Measurements from ENCODE around the gene ANKRD13B. TPM values are rescaled to one million over a fixed set of nuclear protein-coding genes. Genes with fewer than 3 reads are reported as not detected.

ANKRD13B gene
- total RNA-seq, 1 donor from 2014 or later = 13.8 TPM

DNA sequence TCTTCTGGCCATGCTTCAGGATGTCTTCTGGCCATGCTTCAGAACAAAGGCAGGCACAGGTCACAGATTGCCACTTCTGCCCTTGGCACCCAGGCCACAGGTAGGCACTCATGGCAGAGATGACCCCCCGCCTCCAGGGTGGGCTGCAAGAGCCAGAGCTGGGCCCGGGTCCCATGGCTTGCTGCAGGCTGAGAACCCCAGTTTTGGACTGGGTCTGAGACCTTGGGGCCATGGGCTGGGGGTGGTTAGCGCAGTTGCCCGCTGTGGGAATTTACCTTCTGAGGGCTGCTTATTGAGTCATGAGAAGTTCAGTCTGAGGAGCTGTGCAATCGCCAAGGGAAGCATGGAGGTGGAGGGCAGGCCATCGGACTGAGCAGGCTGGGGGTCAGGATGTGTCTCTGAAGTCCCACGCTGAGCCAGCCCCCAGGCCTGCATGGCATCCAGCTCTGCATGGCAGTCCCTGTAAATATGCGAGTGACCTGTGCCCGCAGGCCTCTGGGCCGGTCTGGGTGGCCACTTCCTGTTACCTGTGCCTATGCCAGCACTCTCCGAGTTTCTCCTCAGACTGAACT is 1.7 kb downstream of the ANKRD13B start:
- DNase-seq = no peak

DNA sequence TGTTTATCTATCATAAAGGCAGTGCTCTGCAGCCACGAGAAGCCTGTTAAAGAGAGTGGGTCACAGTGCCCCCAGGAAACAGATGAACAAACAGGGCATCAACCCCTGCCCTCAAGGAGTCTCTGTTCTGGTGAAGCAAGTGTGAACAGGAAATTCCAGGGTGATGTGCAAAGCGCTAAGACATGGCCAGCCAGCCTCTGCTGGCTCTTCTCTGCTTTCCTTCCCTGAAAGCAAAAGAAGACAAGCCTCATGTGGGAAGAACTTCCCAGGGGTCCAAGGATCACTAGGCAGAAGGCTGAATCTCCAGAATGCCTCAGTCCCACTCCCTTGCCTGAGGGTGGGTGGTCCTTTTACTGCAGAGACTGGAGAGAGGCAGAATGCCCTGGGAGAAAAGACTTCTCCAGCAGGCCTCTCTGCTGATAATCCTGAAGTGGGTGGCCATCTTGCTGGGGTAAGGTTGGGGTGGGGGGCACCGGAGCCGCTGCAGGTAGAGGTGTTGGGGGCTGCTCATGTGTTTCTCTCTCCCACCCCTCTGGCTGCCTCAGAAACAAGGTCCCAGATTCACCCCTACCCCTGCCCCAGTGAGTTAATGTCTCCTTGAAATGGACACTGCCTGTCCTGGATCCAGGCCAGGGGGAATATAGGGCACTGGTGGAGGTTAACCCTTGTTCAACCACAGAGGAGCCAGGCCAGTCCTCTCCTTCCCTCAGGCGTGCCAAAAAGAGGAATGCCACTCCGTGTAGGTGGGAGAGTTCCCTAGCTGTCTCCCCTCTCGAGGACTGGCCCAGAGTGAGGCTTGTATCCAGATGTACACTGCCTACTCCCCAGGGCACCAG is 2.4 kb downstream of the ANKRD13B start:
- no peak for DNase-seq

DNA sequence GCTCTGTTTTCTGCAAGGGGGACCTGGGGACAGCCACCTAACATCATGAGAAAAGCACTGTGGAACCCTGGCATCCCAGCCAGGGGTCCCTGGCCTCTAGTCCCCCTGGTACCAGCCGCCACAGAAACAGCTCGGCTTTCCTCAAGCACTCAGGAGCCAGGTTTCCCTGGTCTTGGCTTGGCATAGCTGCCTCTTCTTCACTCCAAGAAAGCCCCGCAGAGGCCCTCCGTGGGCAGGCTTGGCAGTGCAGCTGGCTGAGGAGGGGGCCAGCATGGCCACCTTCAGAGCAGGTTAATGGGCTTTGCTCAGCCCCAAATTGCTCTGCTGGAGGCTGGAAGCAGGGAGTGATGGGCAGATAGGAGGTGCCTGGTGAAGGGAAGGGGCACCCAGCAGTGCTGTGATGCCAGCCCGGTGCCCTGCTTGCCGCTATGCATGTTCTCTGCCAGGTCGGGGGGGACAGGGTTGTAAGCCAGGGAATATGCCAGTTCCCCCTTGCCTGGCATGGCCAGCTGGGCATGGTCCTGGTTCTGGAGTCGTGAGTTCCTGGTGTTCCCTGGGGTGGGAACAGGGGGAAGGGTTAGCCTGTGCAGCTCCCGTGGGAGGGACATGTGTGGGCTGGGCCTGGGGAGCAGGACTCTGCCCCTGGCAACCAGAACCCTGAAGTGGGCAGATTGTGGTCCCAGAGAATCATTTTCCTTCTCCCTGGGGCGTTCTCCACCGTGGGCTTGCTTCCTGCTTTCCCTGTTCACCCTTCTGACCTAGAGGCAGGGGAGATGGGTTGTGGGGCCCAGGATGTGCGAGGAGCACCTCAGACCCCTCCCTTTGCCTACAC is 3.2 kb downstream of the ANKRD13B start:
- DNase-seq = no peak

DNA sequence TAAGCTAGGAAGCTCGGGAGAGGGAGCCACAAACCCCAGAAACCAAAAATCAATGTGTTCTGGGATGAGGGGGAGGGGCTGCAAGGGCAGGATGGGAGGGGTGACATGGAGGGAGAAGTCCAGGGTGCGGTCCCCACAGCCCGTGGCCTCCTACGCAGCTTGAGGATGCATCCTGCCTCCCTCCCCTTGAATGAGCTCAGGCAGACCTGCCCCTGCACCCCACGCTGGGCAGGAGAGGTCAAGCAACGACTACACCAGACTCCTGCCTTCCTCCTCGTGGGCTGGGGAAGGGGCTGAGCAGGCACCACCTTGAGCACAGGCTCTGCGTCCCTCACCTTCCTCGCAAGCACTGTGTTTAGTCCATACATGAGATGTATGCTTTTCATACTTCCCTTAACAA is 3.9 kb downstream of the ANKRD13B start:
- DNase-seq = no peak

DNA sequence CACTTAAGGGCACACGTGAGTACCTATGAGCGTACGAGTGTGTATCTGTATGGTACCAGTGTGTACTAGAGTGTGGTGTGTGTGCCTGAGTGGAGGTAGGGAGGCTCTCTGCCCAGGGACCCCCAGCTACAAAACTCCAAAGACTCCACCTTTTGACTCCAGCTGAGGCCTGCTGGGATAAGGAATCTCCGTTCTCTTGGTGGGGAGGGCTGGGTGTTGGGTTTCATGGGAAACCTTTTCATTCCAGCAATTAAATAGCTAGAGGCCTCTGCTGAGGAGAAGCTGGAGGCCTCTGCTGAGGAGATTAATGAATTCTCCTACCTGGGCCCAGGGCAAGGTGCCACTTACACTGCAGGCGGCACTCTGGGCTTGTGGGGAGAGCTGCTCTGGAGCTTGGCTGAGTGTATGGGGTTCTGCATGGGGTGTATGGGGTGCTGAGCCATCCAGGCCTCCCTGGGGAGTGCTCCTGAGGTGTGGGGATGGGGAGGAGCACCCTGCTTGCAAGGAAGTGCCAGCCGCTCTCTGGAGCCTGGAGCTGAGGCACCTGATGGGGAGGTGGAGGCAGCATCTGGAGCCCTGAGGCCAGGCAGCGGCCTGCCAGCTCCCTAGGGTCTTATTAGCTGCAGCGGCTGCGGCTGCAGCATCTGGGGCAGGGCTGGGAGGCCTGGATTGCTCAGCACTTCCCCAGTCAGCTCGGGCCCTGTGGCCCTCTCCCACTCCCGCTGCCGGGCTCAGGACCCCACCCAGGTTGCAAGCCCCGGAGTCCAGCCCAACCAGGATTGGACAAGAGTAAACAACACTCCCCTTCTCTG is 4.6 kb downstream of the ANKRD13B start:
- no peak for DNase-seq

DNA sequence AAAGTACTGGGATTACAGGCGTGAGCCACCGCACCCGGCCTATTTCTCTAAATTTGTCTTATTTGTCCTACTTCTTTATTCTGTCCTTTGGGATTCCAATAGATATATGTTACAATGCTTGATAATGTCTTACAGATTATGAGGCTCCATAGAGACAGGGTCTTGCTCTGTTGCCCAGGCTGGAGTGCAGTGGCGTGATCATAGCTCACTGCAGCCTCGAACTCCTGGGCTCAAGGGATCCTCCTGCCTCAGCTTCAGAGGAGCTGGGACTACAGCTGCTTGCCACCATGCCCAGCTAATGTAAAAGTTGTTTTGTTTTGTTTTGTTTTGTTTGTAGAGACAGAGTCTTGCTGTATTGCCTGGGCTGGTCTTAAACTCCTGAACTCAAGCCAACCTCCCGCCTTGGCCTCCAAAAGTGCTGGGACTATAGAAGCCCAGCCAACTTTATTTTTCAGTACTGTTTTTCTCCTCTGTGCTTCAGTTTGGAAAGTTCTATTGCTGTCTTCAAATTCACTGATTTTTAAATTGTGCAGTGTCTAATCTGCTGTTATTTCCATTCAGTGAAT is 10.3 kb downstream of the ANKRD13B start:
- DNase-seq = no peak

DNA sequence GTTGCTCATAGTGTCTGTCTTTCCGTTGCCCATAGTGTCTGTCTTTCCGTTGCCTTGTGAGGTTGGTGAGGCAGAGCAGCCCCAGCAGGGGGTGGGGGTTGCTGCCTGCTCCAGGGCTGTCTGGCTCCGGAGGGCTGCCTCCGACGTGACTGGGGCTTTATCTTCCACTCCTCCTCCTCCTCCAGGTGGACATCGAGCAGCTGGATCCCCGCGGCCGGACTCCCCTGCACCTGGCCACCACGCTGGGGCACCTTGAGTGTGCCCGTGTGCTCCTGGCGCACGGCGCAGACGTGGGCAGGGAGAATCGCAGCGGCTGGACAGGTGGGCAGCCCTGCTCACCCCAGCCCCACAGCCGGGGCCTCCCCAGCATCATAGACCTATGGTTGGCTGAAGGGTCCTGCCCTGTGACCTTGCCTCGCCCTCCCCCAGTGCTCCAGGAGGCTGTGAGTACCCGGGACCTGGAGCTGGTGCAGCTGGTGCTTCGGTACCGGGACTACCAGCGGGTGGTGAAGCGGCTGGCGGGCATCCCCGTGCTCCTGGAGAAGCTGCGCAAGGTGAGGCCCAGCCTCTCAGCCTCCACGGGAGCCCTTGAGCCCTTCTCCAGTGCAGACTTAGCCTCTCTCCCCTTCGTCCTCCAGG is 14.7 kb downstream of the ANKRD13B start:
- DNase-seq = no peak

DNA sequence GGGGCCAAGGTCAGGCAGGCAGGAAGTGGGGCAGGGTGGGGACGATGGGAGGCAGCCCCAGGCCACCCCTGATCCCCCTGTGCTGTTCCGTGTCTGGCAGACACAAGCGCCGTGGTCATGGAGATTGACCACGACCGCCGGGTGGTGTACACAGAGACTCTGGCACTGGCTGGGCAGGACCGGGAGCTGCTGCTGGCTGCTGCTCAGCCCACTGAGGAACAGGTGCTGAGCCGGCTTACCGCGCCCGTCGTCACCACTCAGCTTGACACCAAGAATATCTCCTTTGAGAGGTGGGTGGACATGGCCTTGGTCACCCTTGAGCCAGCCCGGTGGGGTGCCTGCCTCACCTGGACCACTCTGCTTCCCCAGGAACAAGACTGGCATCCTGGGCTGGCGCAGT is 16.1 kb downstream of the ANKRD13B start:
- DNase-seq = no peak

DNA sequence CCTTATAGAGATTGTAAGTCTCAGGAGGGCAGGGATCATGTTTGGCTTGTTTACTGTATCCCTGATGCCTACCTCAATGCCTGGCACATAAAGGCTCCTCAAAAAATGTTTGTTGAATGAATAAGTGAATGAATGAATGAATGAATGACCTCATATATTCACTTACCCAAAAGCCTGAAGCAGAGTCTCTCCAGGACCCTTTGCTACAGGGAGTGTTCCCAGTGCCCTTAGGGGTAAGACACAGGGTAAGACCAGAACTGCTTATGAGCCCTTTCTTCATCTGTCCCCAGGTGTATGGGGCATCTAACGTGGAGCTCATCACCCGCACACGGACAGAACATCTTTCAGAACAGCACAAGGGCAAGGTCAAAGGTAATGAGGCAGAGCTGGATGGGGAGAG is 17.5 kb downstream of the ANKRD13B start:
- DNase-seq = no peak

DNA sequence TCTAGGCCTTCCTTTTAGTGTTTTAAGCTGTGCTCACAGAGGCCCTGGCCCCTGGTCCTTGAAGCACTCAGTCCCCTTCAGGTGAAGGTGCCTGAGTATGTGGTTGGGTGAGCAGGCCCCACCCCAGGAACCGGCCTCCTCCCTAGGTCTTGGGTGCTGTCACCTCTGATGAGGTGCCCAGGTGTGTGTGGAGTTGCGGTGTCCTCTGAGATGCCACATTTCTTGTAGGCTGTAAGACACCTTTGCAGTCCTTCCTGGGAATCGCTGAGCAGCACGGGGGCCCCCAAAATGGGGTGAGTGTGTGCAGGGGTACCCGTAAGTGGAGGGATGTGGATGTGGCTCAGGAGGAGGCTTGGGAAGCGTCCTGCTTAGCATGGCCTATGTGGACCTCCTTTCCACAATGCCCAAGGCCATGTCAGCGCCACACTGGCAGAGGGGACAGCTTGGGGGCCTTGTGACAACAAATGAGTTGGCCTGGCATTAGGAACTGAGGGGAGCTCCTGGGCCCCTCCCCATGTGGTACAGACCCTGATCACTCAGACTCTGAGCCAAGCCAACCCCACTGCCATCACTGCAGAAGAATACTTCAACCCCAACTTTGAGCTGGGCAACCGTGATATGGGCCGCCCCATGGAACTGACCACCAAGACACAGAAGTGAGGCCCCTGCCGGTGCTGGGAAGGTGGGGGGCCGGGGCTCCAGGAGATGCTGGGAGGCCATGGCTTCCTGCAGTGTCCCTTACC is 18.6 kb downstream of the ANKRD13B start:
- DNase-seq = no peak

DNA sequence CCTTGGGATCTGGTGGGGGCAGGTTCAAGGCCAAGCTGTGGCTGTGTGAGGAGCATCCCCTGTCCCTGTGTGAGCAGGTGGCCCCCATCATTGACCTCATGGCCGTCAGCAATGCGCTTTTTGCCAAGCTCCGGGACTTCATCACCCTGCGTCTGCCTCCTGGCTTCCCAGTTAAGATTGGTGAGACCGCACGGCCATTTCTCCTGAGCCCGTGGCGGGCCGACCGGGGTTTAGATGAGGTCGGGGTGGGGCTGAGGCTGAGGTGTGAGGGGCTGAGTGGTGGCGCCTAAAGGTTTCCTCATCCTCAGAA is 19.1 kb downstream of the ANKRD13B start:
- no peak for DNase-seq

DNA sequence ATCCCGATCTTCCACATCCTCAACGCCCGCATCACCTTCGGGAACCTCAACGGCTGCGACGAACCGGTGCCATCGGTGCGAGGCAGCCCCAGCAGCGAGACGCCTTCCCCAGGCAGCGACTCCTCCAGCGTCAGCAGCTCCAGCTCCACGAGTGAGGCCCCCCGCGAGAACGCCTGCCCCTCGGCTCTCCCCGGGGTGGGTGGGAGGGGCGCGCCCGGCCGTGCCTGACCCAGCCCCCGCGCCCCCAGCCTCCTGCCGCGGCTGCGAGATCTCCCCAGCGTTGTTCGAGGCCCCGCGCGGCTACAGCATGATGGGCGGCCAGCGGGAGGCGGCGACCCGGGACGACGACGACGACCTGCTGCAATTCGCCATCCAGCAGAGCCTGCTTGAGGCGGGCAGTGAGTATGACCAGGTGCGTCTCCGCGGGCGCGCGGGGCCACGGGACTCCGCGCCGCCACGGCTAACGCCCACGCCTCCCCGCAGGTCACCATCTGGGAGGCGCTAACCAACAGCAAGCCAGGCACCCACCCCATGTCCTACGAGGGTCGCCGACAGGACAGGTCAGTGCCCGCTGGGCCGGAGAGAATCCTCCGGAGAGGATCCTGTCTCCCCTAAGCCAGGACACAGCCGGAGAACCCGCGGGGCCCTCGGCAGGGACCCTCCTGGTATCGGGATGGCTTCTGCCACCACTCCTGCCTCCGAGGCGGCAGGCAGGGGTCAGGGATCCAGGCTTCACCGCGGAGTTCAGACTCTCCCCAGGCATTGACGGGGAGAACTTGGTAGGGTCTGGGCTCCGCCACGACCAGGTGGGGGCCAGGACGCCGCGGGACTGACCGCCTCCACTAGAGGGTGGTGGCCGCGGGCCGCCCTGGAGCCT is 19.7 kb downstream of the ANKRD13B start:
- DNase-seq = no peak

DNA sequence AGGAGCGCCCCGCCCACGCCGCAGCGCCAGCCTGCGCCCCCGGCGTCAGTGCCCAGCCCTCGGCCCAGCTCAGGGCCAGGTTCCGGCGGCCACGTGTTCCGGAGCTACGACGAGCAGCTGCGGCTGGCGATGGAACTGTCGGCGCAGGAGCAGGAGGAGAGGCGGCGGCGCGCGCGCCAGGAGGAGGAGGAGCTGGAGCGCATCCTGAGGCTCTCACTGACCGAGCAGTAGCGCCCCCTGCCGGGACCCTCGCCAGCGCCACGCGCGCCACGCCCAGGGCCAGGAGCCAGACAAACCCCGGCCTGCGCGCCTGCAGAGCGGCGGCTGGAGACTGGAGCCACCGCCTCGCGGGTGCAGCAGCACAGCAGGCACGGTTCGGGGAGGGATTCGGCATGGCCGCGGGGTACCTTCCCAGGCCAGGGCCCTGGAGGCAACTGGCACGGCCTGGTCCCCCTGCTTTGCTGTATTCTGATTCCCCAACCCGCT is 20.5 kb downstream of the ANKRD13B start:
- DNase-seq = peak; percentile 96

DNA sequence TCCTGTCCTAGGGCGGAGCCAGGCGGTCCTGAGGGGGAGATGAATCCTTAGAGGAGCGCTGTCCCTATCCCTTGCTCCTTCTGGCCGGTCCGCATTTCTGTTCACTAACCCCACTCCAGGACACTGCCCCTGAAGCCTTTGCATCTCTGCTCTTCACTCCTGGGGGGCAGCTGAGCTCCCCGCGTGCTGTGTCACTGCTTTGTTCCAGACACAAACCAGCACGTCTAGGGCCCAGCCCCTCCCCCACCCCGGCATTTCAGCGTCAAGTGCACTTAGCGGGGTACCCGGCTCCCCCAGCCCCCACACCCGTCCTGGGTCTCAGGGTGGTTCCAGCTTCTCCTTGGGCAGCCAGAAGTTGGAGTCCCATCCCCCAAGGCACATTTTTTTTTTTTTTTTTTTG is 20.9 kb downstream of the ANKRD13B start:
- no peak for DNase-seq

DNA sequence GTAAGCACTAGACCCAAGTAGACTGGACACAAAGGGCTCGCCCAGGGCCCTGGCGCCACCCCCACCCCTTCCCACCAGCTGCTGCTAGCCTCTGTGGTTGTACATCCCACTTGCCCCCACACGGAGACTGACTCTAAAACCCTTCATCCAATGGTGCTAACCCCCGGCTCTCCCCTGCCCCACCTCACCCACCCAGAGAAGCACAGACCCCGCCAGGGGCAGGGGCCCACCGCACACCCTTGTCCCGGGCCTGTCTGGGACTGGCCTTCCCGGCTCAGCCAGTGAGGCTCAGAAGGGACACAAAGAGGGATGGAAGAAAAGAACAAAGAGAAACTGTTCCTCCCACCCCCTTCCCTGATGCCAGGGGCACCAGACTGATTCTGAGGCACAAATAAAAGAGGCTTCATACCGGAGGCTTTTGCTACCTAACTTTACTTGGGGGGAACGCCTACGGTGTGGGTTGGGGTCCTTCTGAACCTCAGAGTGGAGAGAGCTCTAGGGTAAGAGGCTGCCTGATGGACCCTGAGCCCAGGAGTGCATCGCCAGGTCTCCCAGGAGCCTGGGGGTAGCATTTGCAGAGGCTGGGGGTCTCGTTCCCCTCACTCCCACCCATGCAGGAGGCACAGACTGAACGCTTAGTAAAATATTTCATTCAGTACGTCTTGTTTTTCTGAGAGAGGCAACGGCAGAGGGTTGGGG is 21.6 kb downstream of the ANKRD13B start:
- no peak for DNase-seq

DNA sequence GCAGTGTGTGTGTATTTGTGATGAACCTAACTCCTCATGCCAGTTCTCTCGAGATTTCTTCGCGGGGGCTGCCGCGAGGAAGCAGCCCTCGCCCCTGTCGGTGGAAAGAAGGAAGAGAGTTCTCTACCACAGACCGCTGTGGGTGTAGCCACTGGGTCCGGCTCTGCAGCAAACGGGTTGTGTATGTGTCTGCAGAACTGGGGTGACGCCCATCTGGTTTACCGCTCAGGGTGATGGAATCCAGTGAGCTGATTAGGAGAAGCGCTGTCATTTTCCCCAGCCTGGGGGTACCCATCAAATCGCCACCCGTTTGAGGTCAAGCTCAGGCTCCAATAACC is 22.1 kb downstream of the ANKRD13B start:
- DNase-seq = no peak

DNA sequence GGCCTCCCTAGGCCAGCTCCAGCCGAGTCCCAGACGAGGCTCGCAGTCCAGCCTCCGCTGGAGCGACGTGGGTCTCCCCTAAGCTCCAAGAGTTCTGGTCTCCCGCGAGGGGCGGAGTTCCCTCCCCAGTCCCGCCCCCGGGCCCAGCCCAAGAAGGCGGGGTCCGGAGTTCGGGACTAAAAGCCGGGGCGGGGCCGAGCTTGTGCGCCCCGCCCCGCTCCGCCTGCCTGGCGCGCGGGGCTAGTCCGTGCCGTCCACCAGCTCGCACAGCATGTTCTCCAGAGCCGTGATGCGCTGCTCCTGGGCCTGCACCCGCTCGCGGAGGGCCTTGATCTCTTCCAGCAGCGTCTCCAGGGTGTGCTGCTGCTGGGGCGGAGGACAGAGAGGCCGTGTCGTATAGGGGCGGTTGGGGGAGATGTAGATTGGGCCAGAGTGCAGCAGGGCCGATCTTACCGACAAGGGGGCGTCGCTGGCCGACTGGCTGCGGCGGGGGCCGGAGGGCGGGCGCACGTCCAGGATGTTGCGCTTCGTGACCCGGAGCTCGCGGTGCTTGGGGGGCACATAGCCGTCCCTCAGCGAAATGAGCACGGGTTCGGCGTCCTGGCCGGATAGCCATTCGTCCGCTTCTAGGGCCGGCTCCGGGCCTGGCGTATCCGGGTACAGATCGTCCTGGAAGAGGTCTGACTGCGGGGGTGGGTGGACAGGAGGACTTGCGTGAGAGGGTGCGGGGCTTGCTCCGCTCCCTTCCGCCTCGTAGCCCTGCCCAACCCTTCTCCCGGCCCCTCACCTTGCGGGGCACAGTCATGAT is 22.8 kb downstream of the ANKRD13B start:
- DNase-seq = peak; percentile 93

All from tongue (tissue), 2 donors.